Brain microvascular endothelial cell (primary cell): ENCODE data around the gene CHTF18.
A peak's percentile ranks its signal among the peaks of the same experiment; 100 is the strongest.

Source experiments
- DNase-seq: peaks from one replicate; pipeline ENCODE4 v3.0.0-alpha.2; 2020
- H3K27ac ChIP-seq: fragments of 250-450 bp; sonication (Bioruptor Pico); 2 replicates; pipeline ENCODE4 v1.5.1; 2020; ENCODE audit warnings: mild to moderate bottlenecking, moderate library complexity
- H3K27me3 ChIP-seq: fragments of 250-450 bp; sonication (Bioruptor Pico); replicated peaks from 2 replicates; pipeline ENCODE4 v1.5.1; 2020; ENCODE audit warnings: mild to moderate bottlenecking
- H3K36me3 ChIP-seq: fragments of 250-450 bp; sonication (Bioruptor Pico); replicated peaks from 2 replicates; pipeline ENCODE4 v1.5.1; 2020; ENCODE audit warnings: mild to moderate bottlenecking
- H3K4me3 ChIP-seq: 2 replicates; pipeline ENCODE4 v1.5.1; 2011; ENCODE audit warnings: low read depth, mild to moderate bottlenecking, control low read depth, low read length, moderate library complexity
- in situ Hi-C: cut with HindIII; loops from 2 replicates; pipeline ENCODE4 v1.10.0; 2017; ENCODE audit warnings: low sequenced_read_pairs, low pct_ligation_motif_present
- TF ChIP-seq, protein P1 (sequence below): IDR thresholded peaks from 2 replicates; pipeline ENCODE4 v1.5.1; 2011; ENCODE audit warnings: low read depth, mild to moderate bottlenecking, moderate library complexity, low read length, control low read depth, inconsistent platforms; ENCODE audit errors: missing control alignments

CHTF18 gene

DNA sequence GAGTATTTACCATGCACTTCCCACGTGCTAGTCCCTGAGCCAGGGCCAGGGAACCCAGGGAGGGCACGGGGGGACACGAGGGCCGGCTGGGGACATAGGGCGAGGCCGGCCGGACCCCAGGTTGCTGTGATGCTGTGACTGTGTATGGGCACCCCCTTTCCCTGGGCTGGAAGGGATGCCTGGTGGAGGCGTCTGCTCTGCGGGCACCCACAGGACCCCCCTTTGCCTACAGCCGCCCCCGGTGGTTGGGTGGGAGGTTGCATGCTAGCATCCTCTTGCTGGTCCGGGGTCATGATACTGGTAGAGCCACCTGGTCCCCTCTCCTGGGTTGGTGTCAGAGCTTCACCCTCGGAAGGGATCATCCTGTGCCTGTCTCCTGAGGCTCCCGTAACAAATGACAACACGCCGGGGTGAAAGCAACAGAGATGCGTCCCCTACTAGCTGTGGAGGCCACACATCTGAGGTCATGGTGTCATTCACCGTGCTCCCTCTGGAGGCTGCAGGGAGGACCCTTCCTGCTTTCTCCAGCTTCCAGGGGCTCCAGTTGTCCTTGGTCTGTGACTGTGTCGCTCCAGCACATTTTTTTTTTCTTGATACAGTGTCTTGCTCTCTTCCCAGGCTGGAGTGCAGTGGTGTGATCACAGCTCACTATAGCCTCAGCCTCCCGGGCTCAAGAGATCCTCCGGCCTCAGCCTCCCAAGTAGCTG, 44.5 kb upstream of the CHTF18 start:
- no peak for DNase-seq
- no peaks in the 10 kb centered on the region for H3K36me3 ChIP-seq
- no peak overlapping the region for H3K27ac ChIP-seq
- TF ChIP-seq, protein P1, sequence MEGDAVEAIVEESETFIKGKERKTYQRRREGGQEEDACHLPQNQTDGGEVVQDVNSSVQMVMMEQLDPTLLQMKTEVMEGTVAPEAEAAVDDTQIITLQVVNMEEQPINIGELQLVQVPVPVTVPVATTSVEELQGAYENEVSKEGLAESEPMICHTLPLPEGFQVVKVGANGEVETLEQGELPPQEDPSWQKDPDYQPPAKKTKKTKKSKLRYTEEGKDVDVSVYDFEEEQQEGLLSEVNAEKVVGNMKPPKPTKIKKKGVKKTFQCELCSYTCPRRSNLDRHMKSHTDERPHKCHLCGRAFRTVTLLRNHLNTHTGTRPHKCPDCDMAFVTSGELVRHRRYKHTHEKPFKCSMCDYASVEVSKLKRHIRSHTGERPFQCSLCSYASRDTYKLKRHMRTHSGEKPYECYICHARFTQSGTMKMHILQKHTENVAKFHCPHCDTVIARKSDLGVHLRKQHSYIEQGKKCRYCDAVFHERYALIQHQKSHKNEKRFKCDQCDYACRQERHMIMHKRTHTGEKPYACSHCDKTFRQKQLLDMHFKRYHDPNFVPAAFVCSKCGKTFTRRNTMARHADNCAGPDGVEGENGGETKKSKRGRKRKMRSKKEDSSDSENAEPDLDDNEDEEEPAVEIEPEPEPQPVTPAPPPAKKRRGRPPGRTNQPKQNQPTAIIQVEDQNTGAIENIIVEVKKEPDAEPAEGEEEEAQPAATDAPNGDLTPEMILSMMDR: peak; percentile 38
- in situ Hi-C loops: no loop called here
- H3K4me3 ChIP-seq: no peak overlapping the region
- H3K27me3 ChIP-seq: no peaks in the 10 kb centered on the region

DNA sequence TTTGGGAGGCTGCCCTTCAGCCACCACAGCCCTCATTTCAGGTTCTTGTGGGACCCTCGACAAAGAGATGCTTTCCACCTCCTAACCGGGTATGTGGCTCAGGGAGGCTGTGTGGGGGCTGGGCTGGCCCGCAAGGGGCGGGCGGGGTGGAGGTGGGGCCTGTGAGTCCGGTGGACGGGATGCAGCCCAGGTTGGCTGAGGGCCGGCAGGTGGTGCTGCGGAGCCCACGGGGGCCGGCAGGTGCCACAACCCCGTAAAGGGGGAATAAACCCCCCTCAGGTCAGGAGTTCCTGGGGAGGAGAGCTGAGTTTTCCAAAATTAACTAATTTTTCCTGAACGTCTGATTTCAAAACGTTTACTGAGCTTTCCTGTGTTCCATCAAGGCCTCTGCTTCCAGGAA, 42.7 kb upstream of the CHTF18 start:
- Histone ChIP-seq H3K27me3 (no peaks in the 10 kb centered on the region), H3K27ac (no peak overlapping the region), H3K36me3 (no peaks in the 10 kb centered on the region), H3K4me3 (no peak overlapping the region)
- TF ChIP-seq, protein P1: peak; percentile 57
- no peak for DNase-seq
- in situ Hi-C loops: no loop called here

DNA sequence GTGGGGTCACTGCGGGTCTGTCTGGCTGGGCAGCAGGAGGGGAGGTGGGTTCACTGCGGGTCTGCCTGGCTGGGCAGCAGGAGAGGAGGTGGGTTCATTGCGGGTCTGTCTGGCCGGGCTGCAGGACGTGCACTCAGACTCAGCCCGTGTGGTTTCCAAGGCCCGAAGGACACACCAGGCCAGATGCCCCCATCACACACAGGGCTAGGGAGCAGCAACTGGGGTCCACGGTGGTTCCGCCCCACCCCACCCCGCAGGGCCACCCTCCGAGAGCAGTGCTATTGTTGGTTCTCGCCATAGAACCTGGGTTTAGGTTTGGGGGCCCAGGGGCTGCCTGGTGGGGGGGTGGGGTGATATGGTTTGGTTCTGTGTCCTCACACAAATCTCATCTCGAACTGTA, 41.8 kb upstream of the CHTF18 start:
- Histone ChIP-seq H3K4me3 (no peak overlapping the region), H3K27ac (no peak overlapping the region), H3K27me3 (no peaks in the 10 kb centered on the region), H3K36me3 (no peaks in the 10 kb centered on the region)
- TF ChIP-seq, protein P1: no peak
- no peak for DNase-seq
- in situ Hi-C loops: no loop called here

DNA sequence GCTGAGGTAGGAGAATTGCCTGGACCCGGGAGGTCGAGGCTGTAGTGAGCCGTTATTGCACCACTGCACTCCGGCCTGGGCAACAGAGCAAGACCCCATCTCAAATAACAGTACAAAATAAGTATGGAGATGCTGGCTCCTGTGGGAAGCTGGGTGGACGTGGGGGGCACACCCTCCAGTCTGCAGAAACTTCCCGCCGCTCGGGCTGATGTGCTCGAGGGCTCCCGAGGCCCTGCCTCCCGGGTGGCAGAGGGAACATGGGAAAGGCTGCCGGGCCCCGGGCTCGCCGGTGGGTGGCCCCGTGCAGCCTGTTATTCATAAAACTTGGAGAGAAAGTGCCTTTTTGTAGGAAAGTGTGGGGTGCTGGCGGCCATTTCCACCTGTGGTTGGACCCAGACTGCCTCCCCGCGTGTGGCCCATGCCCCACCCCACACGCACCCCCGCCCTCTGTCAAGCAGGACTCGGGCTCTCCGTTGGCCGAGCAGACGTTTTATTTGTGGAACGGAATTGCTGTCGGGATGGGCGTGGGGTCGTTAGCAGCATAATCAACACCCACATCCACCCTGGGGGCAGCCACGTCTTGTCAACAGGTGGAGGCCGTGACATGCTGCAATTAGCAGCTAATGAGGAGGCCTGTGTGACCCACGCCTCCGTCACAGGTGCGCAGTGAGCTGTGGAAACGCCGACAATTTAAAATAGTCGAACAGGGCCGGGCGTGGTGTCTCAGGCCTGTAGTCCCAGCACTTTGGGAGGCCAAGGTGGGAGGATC, 40.3 kb upstream of the CHTF18 start:
- in situ Hi-C loops: no loop called here
- no peak for DNase-seq
- TF ChIP-seq, protein P1: no peak

DNA sequence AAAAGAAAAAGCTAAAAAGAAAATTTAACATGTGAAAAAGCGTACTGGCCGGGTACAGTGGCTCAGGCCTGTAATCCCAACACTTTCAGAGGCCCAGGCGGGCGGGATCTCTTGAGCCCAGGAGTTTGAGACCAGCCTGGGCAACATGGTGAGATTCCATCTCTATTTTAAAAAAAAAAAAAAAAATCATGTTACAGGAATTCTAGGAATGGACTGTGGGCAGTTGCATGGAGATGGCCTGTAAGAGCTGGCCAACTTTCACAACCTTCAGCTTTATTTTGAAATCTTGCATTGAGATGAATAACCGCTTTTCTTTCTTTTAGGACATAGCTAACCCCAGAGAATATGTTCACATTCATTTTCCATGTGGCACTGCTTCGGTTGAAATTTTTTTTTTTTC, 39.4 kb upstream of the CHTF18 start:
- in situ Hi-C loops: no loop called here
- H3K36me3 ChIP-seq: no peaks in the 10 kb centered on the region
- TF ChIP-seq, protein P1: no peak
- peak; percentile 35 for DNase-seq
- no peak overlapping the region for H3K27ac ChIP-seq
- peaks cover 4% of the 10 kb centered on the region for H3K27me3 ChIP-seq
- no peak overlapping the region for H3K4me3 ChIP-seq

More for the DNA sequence above, 40.3 kb upstream of the CHTF18 start:
- H3K27me3 ChIP-seq: peaks cover 4% of the 10 kb centered on the region
- no peaks in the 10 kb centered on the region for H3K36me3 ChIP-seq
- no peak overlapping the region for H3K4me3 ChIP-seq
- no peak overlapping the region for H3K27ac ChIP-seq
